Gastroesophageal sphincter (tissue), 4 donors: ENCODE results near the gene FAM193A. TPM values are rescaled to one million over a fixed set of nuclear protein-coding genes. Genes with fewer than 3 reads are reported as not detected.
A peak's percentile ranks its signal among the peaks of the same experiment; 100 is the strongest.

ENCODE experiments used
- ATAC-seq: fragments of 150-250 bp; one replicate; pipeline ENCODE4 v1.9.1; 2016; ENCODE audit warnings: mild to moderate bottlenecking, moderate library complexity
- H3K27ac ChIP-seq, 4 donors: fragments of 200-600 bp; sonication (generic) in 3 of 4; 1 replicate in 3 of 4; 2 replicates in 1 of 4; pipeline ENCODE4 v1.5.1; 2016 to 2019
- H3K27me3 ChIP-seq: fragments of 200-600 bp; sonication (generic); one replicate; pipeline ENCODE4 v1.5.1; 2019
- H3K36me3 ChIP-seq, 2 donors: fragments of 200-600 bp; sonication (generic); one replicate each; pipeline ENCODE4 v1.5.1; 2019; ENCODE audit warnings: control low read depth in 1 of 2
- H3K4me1 ChIP-seq, 3 donors: fragments of 200-600 bp; sonication (generic); 1 replicate in 2 of 3; 2 replicates in 1 of 3; pipeline ENCODE4 v1.5.1; 2016 to 2019; ENCODE audit warnings: control low read depth in 2 of 3
- H3K4me3 ChIP-seq, 2 donors: fragments of 200-600 bp; sonication (generic); one replicate each; pipeline ENCODE4 v1.5.1; 2019; ENCODE audit warnings: mild to moderate bottlenecking in 1 of 2, moderate library complexity in 1 of 2
- H3K9me3 ChIP-seq, 3 donors: fragments of 200-600 bp; sonication (generic); one replicate each; pipeline ENCODE4 v1.5.1; 2017 to 2019; ENCODE audit warnings: control low read depth in 2 of 3
- CTCF ChIP-seq, 4 experiments: fragments of 200-600 bp in 2 of 4; fragments of 450-650 bp in 2 of 4; sonication (generic) in 1 of 4; IDR thresholded peaks; one replicate each; pipeline ENCODE4 v1.5.1; 2017 to 2019; ENCODE audit warnings: antibody characterized with exemption in 4 of 4, mild to moderate bottlenecking in 2 of 4, moderate library complexity in 2 of 4
- EP300 ChIP-seq: sonication (generic); formaldehyde crosslinking; IDR thresholded peaks from one replicate; pipeline ENCODE4 v1.6.1; 2017; ENCODE audit warnings: antibody characterized with exemption, mild to moderate bottlenecking
- POLR2A ChIP-seq, 2 donors: fragments of 450-650 bp; IDR thresholded peaks; one replicate each; pipeline ENCODE4 v1.6.1; 2017; ENCODE audit warnings: antibody characterized with exemption in 2 of 2, mild to moderate bottlenecking in 2 of 2, moderate library complexity in 1 of 2
- POLR2AphosphoS5 ChIP-seq: sonication (generic); formaldehyde crosslinking; IDR thresholded peaks from one replicate; pipeline ENCODE4 v1.6.1; 2017; ENCODE audit warnings: antibody characterized with exemption
- WGBS, 2 donors: methylation state at CpG; one replicate each; pipeline ENCODE4 v1.1.5; 2018; ENCODE audit warnings: low coverage in 1 of 2; 5-methylcytosine and 5-hydroxymethylcytosine counted together
- total RNA-seq, 4 donors: library from RNA; depleted of rRNA; stranded (reverse); fragments of >200 nt; gene quantifications; one replicate each; pipeline ENCODE4 v1.1.0, GENCODE V29; 2016

The FAM193A gene
- total RNA-seq, 4 donors from 2014 or later, result 24.5 to 35.6 (median 30.2) TPM

- 11 to 19% methylated on average over 7 to 8 of the region's 8 CpGs for WGBS, 2 donors
- Histone ChIP-seq H3K4me1 (peaks cover 0 to 53% (median 16%) of the 10 kb centered on the region in 3 donors), H3K36me3 (peaks cover 0 to 55% of the 10 kb centered on the region in 2 donors), H3K9me3 (no peaks in the 10 kb centered on the region), H3K27ac (peak overlapping the region; percentile 22 to 85 (median 82)), H3K27me3 (no peaks in the 10 kb centered on the region), H3K4me3 (no peak overlapping the region)
- peak; percentile 83 for ATAC-seq
- TF ChIP-seq POLR2AphosphoS5, result peak; percentile 71
- no peak for TF ChIP-seq CTCF (IDR thresholded peaks at IDR 0.05)
Measured at GRCh38 chr4:2660596-2661211, 124.3 kb downstream of the FAM193A start.

GRCh38 chr4:2662598-2662997, 126.2 kb downstream of the FAM193A start:
- WGBS, 2 donors, result 86% methylated on average over 4 of the region's 4 CpGs; no CpG with 5 or more reads in 1 of the 2 donors
- TF ChIP-seq POLR2A (IDR thresholded peaks at IDR 0.05) (no peak), POLR2AphosphoS5 (peak; percentile 26)
- Histone ChIP-seq H3K9me3 (no peaks in the 10 kb centered on the region), H3K27me3 (no peaks in the 10 kb centered on the region), H3K27ac (peak overlapping the region in 3 of 4 donors; percentile 57 to 85 (median 82)), H3K36me3 (peaks cover 0 to 49% of the 10 kb centered on the region in 2 donors), H3K4me3 (no peak overlapping the region), H3K4me1 (peaks cover 0 to 71% (median 16%) of the 10 kb centered on the region in 3 donors)
- ATAC-seq, result peak; percentile 58

- WGBS, 2 donors, result 77 to 92% methylated on average over 2 of the region's 2 CpGs
- no peak for ATAC-seq
- Histone ChIP-seq H3K27ac (peak overlapping the region in 3 of 4 donors; percentile 57 to 85 (median 82)), H3K9me3 (no peaks in the 10 kb centered on the region), H3K4me1 (peaks cover 0 to 77% (median 16%) of the 10 kb centered on the region in 3 donors), H3K4me3 (no peak overlapping the region), H3K27me3 (no peaks in the 10 kb centered on the region), H3K36me3 (peaks cover 0 to 42% of the 10 kb centered on the region in 2 donors)
- no peak for TF ChIP-seq POLR2AphosphoS5
- TF ChIP-seq EP300, result no peak
- no peak for TF ChIP-seq POLR2A (IDR thresholded peaks at IDR 0.05)
- no peak for TF ChIP-seq CTCF (IDR thresholded peaks at IDR 0.05)
Measured at GRCh38 chr4:2663275-2663674, 126.8 kb downstream of the FAM193A start.

GRCh38 chr4:2666722-2667247, 130.3 kb downstream of the FAM193A start:
- peaks cover 0 to 44% of the 10 kb centered on the region in 2 donors for H3K36me3 ChIP-seq
- no peaks in the 10 kb centered on the region for H3K27me3 ChIP-seq
- 73 to 94% methylated on average over 2 of the region's 2 CpGs for WGBS, 2 donors
- peak overlapping the region in 3 of 4 donors; percentile 46 to 65 (median 65) for H3K27ac ChIP-seq
- H3K4me1 ChIP-seq, result peaks cover 0 to 69% (median 0%) of the 10 kb centered on the region in 3 donors
- no peak for TF ChIP-seq EP300
- TF ChIP-seq POLR2A (IDR thresholded peaks at IDR 0.05), result no peak
- TF ChIP-seq POLR2AphosphoS5, result no peak
- TF ChIP-seq CTCF (IDR thresholded peaks at IDR 0.05), result no peak
- ATAC-seq, result no peak
- no peak overlapping the region for H3K4me3 ChIP-seq
- H3K9me3 ChIP-seq, result no peaks in the 10 kb centered on the region

GRCh38 chr4:2667428-2667827, 131.0 kb downstream of the FAM193A start:
- ATAC-seq, result no peak
- no peaks in the 10 kb centered on the region for H3K9me3 ChIP-seq
- peaks cover 2 to 50% of the 10 kb centered on the region in 2 donors for H3K36me3 ChIP-seq
- peak overlapping the region in 3 of 4 donors; percentile 31 to 65 (median 46) for H3K27ac ChIP-seq
- WGBS, 2 donors, result 0 to 8% methylated on average over 2 of the region's 2 CpGs
- peaks cover 0 to 68% (median 0%) of the 10 kb centered on the region in 3 donors for H3K4me1 ChIP-seq
- TF ChIP-seq EP300, result no peak
- TF ChIP-seq CTCF (IDR thresholded peaks at IDR 0.05), result no peak
- no peak for TF ChIP-seq POLR2AphosphoS5
- no peak for TF ChIP-seq POLR2A (IDR thresholded peaks at IDR 0.05)
- H3K4me3 ChIP-seq, result no peak overlapping the region
- H3K27me3 ChIP-seq, result no peaks in the 10 kb centered on the region
